Right lobe of liver (tissue), 4 donors: Measurements from ENCODE around the gene ACCSL.

ENCODE experiments used
- POLR2A ChIP-seq: fragments of 450-650 bp; IDR thresholded peaks from one replicate; pipeline ENCODE4 v1.6.1; 2017; ENCODE audit warnings: antibody characterized with exemption, mild to moderate bottlenecking
- TF ChIP-seq, protein P1 (sequence below), 4 donors: fragments of 200-600 bp in 3 of 4; fragments of 450-650 bp in 1 of 4; IDR thresholded peaks; one replicate each; pipeline versions ENCODE4 v1.5.1 to v1.8.0; 2016 to 2022; ENCODE audit warnings: antibody characterized with exemption in 4 of 4, mild to moderate bottlenecking in 2 of 4
- donor health status: DM: no; HTN: no; CAD: no.
- donor health status: DM: no; HTN: no; CAD: no.
- donor health status: DM: no; HTN: yes; CAD: no.

GRCh38 chr11:44071157-44071556 is 23.4 kb downstream of the ACCSL start:
- TF ChIP-seq, protein P1, sequence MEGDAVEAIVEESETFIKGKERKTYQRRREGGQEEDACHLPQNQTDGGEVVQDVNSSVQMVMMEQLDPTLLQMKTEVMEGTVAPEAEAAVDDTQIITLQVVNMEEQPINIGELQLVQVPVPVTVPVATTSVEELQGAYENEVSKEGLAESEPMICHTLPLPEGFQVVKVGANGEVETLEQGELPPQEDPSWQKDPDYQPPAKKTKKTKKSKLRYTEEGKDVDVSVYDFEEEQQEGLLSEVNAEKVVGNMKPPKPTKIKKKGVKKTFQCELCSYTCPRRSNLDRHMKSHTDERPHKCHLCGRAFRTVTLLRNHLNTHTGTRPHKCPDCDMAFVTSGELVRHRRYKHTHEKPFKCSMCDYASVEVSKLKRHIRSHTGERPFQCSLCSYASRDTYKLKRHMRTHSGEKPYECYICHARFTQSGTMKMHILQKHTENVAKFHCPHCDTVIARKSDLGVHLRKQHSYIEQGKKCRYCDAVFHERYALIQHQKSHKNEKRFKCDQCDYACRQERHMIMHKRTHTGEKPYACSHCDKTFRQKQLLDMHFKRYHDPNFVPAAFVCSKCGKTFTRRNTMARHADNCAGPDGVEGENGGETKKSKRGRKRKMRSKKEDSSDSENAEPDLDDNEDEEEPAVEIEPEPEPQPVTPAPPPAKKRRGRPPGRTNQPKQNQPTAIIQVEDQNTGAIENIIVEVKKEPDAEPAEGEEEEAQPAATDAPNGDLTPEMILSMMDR (IDR thresholded peaks at IDR 0.05): no peak
- TF ChIP-seq POLR2A: no peak
